ENCODE data around the gene ZNF219. TPM values are rescaled to one million over a fixed set of nuclear protein-coding genes. Genes with fewer than 3 reads are reported as not detected.

ZNF219 gene
- total RNA-seq, 4 donors from 2014 or later: 68.4 to 135 (median 94.5) TPM

- DNase-seq: no peak
- Histone ChIP-seq H3K27ac (peak within 1 kb of the TSS; percentile 72 to 80 (median 78)), H3K9me3 (no peaks in the 10 kb centered on the region), H3K27me3 (no peaks in the 10 kb centered on the region), H3K4me3 (no peak within 1 kb of the TSS), H3K4me1 (peaks cover 0 to 57% (median 25%) of the 10 kb centered on the region in 4 donors), H3K36me3 (no peaks in the 10 kb centered on the region)
- in situ Hi-C loops (cut with MboI; ENCODE audit: low pct_ligation_motif_present in 1 of 4, low pct_unique_long_range_greater_than_20kb in 1 of 4, low sequenced_read_pairs in 3 of 4) (no loop called here), intact Hi-C loops (cut with DNase I; ENCODE audit: low total_unique reads) (no loop called here)
- no peak for TF ChIP-seq CTCF (IDR thresholded peaks at IDR 0.05)
- TF ChIP-seq EP300 (IDR thresholded peaks at IDR 0.05; ENCODE audit: low read depth): no peak
- no peak for TF ChIP-seq POLR2AphosphoS5 (IDR thresholded peaks at IDR 0.05)
- TF ChIP-seq POLR2A (IDR thresholded peaks at IDR 0.05): no peak
- WGBS, 2 donors (ENCODE audit: low coverage in 1 of 2): 40 to 69% methylated on average over 5 to 8 of the region's 8 CpGs
Measured at GRCh38 chr14:21057803-21058675, 40.4 kb downstream of the ZNF219 start, which contains the start of gene RNASE8. Gene RNASE8, plus strand, starts transcription at chr14:21057822. Its CDS starts 71 bp downstream, at chr14:21057893.

- Histone ChIP-seq H3K36me3 (no peaks in the 10 kb centered on the region), H3K27ac (peak overlapping the region; percentile 72 to 80 (median 78)), H3K9me3 (no peaks in the 10 kb centered on the region), H3K4me3 (no peak overlapping the region), H3K4me1 (peaks cover 0 to 50% (median 22%) of the 10 kb centered on the region in 4 donors), H3K27me3 (no peaks in the 10 kb centered on the region)
- DNase-seq: peak; percentile 85
- intact Hi-C loops (cut with DNase I; ENCODE audit: low total_unique reads): no loop called here
- in situ Hi-C loops (cut with MboI; ENCODE audit: low pct_ligation_motif_present in 1 of 4, low pct_unique_long_range_greater_than_20kb in 1 of 4, low sequenced_read_pairs in 3 of 4): no loop called here
- WGBS, 2 donors (ENCODE audit: low coverage in 1 of 2): 32 to 64% methylated on average over 3 to 10 of the region's 10 CpGs
- TF ChIP-seq POLR2AphosphoS5 (IDR thresholded peaks at IDR 0.05) (peak in 2 of 3 donors; percentile 35 to 38), CTCF (IDR thresholded peaks at IDR 0.05) (no peak)
Measured at GRCh38 chr14:21056520-21057163, 41.8 kb downstream of the ZNF219 start.

GRCh38 chr14:21055432-21056117 is 42.9 kb downstream of the ZNF219 start:
- Histone ChIP-seq H3K36me3 (no peaks in the 10 kb centered on the region), H3K27me3 (no peaks in the 10 kb centered on the region), H3K4me1 (peaks cover 0 to 44% (median 22%) of the 10 kb centered on the region in 4 donors), H3K9me3 (no peaks in the 10 kb centered on the region), H3K4me3 (no peak overlapping the region), H3K27ac (peak overlapping the region; percentile 72 to 80 (median 78))
- 41% methylated on average over 5 of the region's 5 CpGs; no CpG with 5 or more reads in 1 of the 2 donors for WGBS, 2 donors (ENCODE audit: low coverage in 1 of 2)
- DNase-seq: peak; percentile 67
- in situ Hi-C loops (cut with MboI; ENCODE audit: low pct_ligation_motif_present in 1 of 4, low pct_unique_long_range_greater_than_20kb in 1 of 4, low sequenced_read_pairs in 3 of 4): no loop called here
- intact Hi-C loops (cut with DNase I; ENCODE audit: low total_unique reads): no loop called here
- peak in 1 of 3 donors; percentile 55 for TF ChIP-seq POLR2AphosphoS5 (IDR thresholded peaks at IDR 0.05)
- peak in 2 of 5 experiments; percentile 37 to 54 for TF ChIP-seq CTCF (IDR thresholded peaks at IDR 0.05)
- TF ChIP-seq EP300 (IDR thresholded peaks at IDR 0.05; ENCODE audit: low read depth): no peak
- TF ChIP-seq POLR2A (IDR thresholded peaks at IDR 0.05): peak; percentile 20

GRCh38 chr14:21054768-21055145 is 43.7 kb downstream of the ZNF219 start:
- no peaks in the 10 kb centered on the region for H3K27me3 ChIP-seq
- peaks cover 0 to 44% (median 20%) of the 10 kb centered on the region in 4 donors for H3K4me1 ChIP-seq
- intact Hi-C loops (cut with DNase I; ENCODE audit: low total_unique reads): no loop called here
- in situ Hi-C loops (cut with MboI; ENCODE audit: low pct_ligation_motif_present in 1 of 4, low pct_unique_long_range_greater_than_20kb in 1 of 4, low sequenced_read_pairs in 3 of 4): no loop called here
- TF ChIP-seq POLR2AphosphoS5 (IDR thresholded peaks at IDR 0.05) (no peak), CTCF (IDR thresholded peaks at IDR 0.05) (no peak), POLR2A (IDR thresholded peaks at IDR 0.05) (no peak), EP300 (IDR thresholded peaks at IDR 0.05; ENCODE audit: low read depth) (no peak)
- peak overlapping the region; percentile 72 to 80 (median 78) for H3K27ac ChIP-seq
- H3K36me3 ChIP-seq: no peaks in the 10 kb centered on the region
- no peaks in the 10 kb centered on the region for H3K9me3 ChIP-seq
- no peak overlapping the region for H3K4me3 ChIP-seq
- 60 to 76% methylated on average over 2 to 4 of the region's 4 CpGs for WGBS, 2 donors (ENCODE audit: low coverage in 1 of 2)
- no peak for DNase-seq
